A549 (cell line): ENCODE data around the gene THOC5.
"Not testable (repeated sequence)": the region's sequence is repeated elsewhere in the genome, so short reads cannot be mapped to it uniquely, and the experiment has no call there.

Experiments
- HDAC2 ChIP-seq: fragments of 200-600 bp; sonication (generic); IDR thresholded peaks from 2 replicates; pipeline ENCODE4 v1.6.1; 2016
- MAX ChIP-seq: IDR thresholded peaks from 2 replicates; pipeline ENCODE4 v1.6.1; 2012
- MYC ChIP-seq: IDR thresholded peaks from 2 replicates; pipeline ENCODE4 v1.6.1; 2012; ENCODE audit warnings: mild to moderate bottlenecking, inconsistent platforms, low read length, improper control_type of control experiment, borderline replicate concordance
- RNF2 ChIP-seq: fragments of 200-600 bp; sonication (generic); IDR thresholded peaks from 2 replicates; pipeline ENCODE4 v1.6.1; 2016; ENCODE audit warnings: low read depth, mild to moderate bottlenecking, antibody characterized with exemption, moderate library complexity, borderline replicate concordance
- TF ChIP-seq, protein P1 (sequence below): fragments of >200 bp; sonication (Bioruptor Twin); formaldehyde crosslinking; IDR thresholded peaks from 3 replicates; pipeline ENCODE4 v1.5.1; 2016

GRCh38 chr22:29594447-29594846 lies 40.9 kb upstream of the THOC5 start:
- not testable (repeated sequence) for TF ChIP-seq RNF2, MAX, HDAC2, MYC
- TF ChIP-seq, protein P1, sequence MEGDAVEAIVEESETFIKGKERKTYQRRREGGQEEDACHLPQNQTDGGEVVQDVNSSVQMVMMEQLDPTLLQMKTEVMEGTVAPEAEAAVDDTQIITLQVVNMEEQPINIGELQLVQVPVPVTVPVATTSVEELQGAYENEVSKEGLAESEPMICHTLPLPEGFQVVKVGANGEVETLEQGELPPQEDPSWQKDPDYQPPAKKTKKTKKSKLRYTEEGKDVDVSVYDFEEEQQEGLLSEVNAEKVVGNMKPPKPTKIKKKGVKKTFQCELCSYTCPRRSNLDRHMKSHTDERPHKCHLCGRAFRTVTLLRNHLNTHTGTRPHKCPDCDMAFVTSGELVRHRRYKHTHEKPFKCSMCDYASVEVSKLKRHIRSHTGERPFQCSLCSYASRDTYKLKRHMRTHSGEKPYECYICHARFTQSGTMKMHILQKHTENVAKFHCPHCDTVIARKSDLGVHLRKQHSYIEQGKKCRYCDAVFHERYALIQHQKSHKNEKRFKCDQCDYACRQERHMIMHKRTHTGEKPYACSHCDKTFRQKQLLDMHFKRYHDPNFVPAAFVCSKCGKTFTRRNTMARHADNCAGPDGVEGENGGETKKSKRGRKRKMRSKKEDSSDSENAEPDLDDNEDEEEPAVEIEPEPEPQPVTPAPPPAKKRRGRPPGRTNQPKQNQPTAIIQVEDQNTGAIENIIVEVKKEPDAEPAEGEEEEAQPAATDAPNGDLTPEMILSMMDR = not testable (repeated sequence)
